ENCODE measurements around the gene LRPAP1. TPM values are rescaled to one million over a fixed set of nuclear protein-coding genes. Genes with fewer than 3 reads are reported as not detected.

The LRPAP1 gene
- total RNA-seq, 1 donor from 2014 or later = 153 TPM

- Mint-ChIP-seq H3K4me1 (ENCODE audit: unreplicated experiment) (no peaks in the 10 kb centered on the region), H3K36me3 (ENCODE audit: unreplicated experiment) (peaks cover 37% of the 10 kb centered on the region), H3K27ac (ENCODE audit: unreplicated experiment) (no peak overlapping the region), H3K4me3 (ENCODE audit: unreplicated experiment) (no peak overlapping the region), H3K27me3 (ENCODE audit: unreplicated experiment) (no peaks in the 10 kb centered on the region), H3K9me3 (ENCODE audit: unreplicated experiment) (no peaks in the 10 kb centered on the region)
- no peak for TF ChIP-seq CTCF (IDR thresholded peaks at IDR 0.05)
- no peak for DNase-seq (ENCODE audit: extremely low spot score, unreplicated experiment)
Observed at GRCh38 chr4:3516836-3517730, 15.1 kb downstream of the LRPAP1 start.

GRCh38 chr4:3516061-3516835 is 16.0 kb downstream of the LRPAP1 start:
- Mint-ChIP-seq H3K9me3 (ENCODE audit: unreplicated experiment) (no peaks in the 10 kb centered on the region), H3K4me1 (ENCODE audit: unreplicated experiment) (no peaks in the 10 kb centered on the region), H3K27ac (ENCODE audit: unreplicated experiment) (no peak overlapping the region), H3K27me3 (ENCODE audit: unreplicated experiment) (no peaks in the 10 kb centered on the region), H3K36me3 (ENCODE audit: unreplicated experiment) (peaks cover 34% of the 10 kb centered on the region), H3K4me3 (ENCODE audit: unreplicated experiment) (no peak overlapping the region)
- TF ChIP-seq CTCF (IDR thresholded peaks at IDR 0.05) = no peak
- DNase-seq (ENCODE audit: extremely low spot score, unreplicated experiment) = no peak

- no peak overlapping the region for H3K27ac Mint-ChIP-seq (ENCODE audit: unreplicated experiment)
- TF ChIP-seq CTCF (IDR thresholded peaks at IDR 0.05) = no peak
- no peaks in the 10 kb centered on the region for H3K27me3 Mint-ChIP-seq (ENCODE audit: unreplicated experiment)
- no peaks in the 10 kb centered on the region for H3K9me3 Mint-ChIP-seq (ENCODE audit: unreplicated experiment)
- H3K4me1 Mint-ChIP-seq (ENCODE audit: unreplicated experiment) = no peaks in the 10 kb centered on the region
- peaks cover 33% of the 10 kb centered on the region for H3K36me3 Mint-ChIP-seq (ENCODE audit: unreplicated experiment)
- no peak for DNase-seq (ENCODE audit: extremely low spot score, unreplicated experiment)
- no peak overlapping the region for H3K4me3 Mint-ChIP-seq (ENCODE audit: unreplicated experiment)
Observed at GRCh38 chr4:3515646-3516045, 16.6 kb downstream of the LRPAP1 start.

- no peak for DNase-seq (ENCODE audit: extremely low spot score, unreplicated experiment)
- no peak overlapping the region for H3K4me3 Mint-ChIP-seq (ENCODE audit: unreplicated experiment)
- no peaks in the 10 kb centered on the region for H3K4me1 Mint-ChIP-seq (ENCODE audit: unreplicated experiment)
Observed at GRCh38 chr4:3514806-3515501, 17.3 kb downstream of the LRPAP1 start.

More at GRCh38 chr4:3514806-3515501, 17.3 kb downstream of the LRPAP1 start:
- no peak overlapping the region for H3K27ac Mint-ChIP-seq (ENCODE audit: unreplicated experiment)
- peaks cover 35% of the 10 kb centered on the region for H3K36me3 Mint-ChIP-seq (ENCODE audit: unreplicated experiment)
- peak; percentile 29 for TF ChIP-seq CTCF (IDR thresholded peaks at IDR 0.05)
- no peaks in the 10 kb centered on the region for H3K9me3 Mint-ChIP-seq (ENCODE audit: unreplicated experiment)
- no peaks in the 10 kb centered on the region for H3K27me3 Mint-ChIP-seq (ENCODE audit: unreplicated experiment)

Data from osteocyte (in vitro differentiated cells).